Mesenchymal stem cell (in vitro differentiated cells and primary cell): ENCODE data around the gene KRT73.

Source experiments
- DNase-seq: peaks from one replicate; pipeline ENCODE4 v3.0.0-alpha.2; 2013
- H2AFZ ChIP-seq: one replicate; pipeline ENCODE4 v1.6.1; 2013; ENCODE audit warnings: low read depth, mild to moderate bottlenecking, control low read depth, inconsistent platforms, low read length, moderate library complexity
- H2AK5ac ChIP-seq: 2 replicates; pipeline ENCODE4 v1.6.1; 2013; ENCODE audit warnings: low read length, moderate library complexity, mild to moderate bottlenecking, inconsistent platforms; ENCODE audit not compliant: severe bottlenecking
- H2BK120ac ChIP-seq: one replicate; pipeline ENCODE4 v1.6.1; 2013; ENCODE audit warnings: low read depth, mild to moderate bottlenecking, inconsistent platforms, low read length, moderate library complexity
- H2BK12ac ChIP-seq, 2 experiments: one replicate each; pipeline ENCODE4 v1.6.1; 2013; ENCODE audit warnings: inconsistent platforms in 2 of 2, low read length in 2 of 2, mild to moderate bottlenecking in 2 of 2, moderate library complexity in 2 of 2, control low read depth in 1 of 2
- H2BK15ac ChIP-seq: one replicate; pipeline ENCODE4 v1.6.1; 2013; ENCODE audit warnings: mild to moderate bottlenecking, low read depth, inconsistent platforms; ENCODE audit not compliant: poor library complexity, severe bottlenecking
- H2BK5ac ChIP-seq: 2 replicates; pipeline ENCODE4 v1.6.1; 2013; ENCODE audit warnings: low read depth, mild to moderate bottlenecking, low read length, control low read depth, inconsistent platforms; ENCODE audit not compliant: poor library complexity, severe bottlenecking
- H3K14ac ChIP-seq, 2 experiments: one replicate each; pipeline ENCODE4 v1.6.1; 2013; ENCODE audit warnings: inconsistent platforms in 2 of 2, low read length in 2 of 2, control low read depth in 1 of 2, mild to moderate bottlenecking in 1 of 2, moderate library complexity in 1 of 2
- H3K18ac ChIP-seq, 2 experiments: one replicate each; pipeline ENCODE4 v1.6.1; 2013; ENCODE audit warnings: inconsistent platforms in 2 of 2, low read length in 2 of 2, control low read depth in 1 of 2, low read depth in 1 of 2, mild to moderate bottlenecking in 1 of 2
- H3K23ac ChIP-seq, 2 experiments: one replicate each; pipeline ENCODE4 v1.6.1; 2013; ENCODE audit warnings: inconsistent platforms in 2 of 2, low read length in 2 of 2, mild to moderate bottlenecking in 2 of 2, moderate library complexity in 2 of 2, control low read depth in 1 of 2
- H3K27ac ChIP-seq: 2 replicates; pipeline ENCODE4 v1.5.1; 2013; ENCODE audit warnings: mild to moderate bottlenecking, moderate library complexity, low read length, control low read depth, inconsistent platforms; ENCODE audit not compliant: poor library complexity, severe bottlenecking
- H3K27me3 ChIP-seq, 2 experiments: 2 replicates each; pipeline versions ENCODE4 v1.6.1 to v1.7.0; 2013; ENCODE audit warnings: low read length in 2 of 2, mild to moderate bottlenecking in 2 of 2, moderate library complexity in 2 of 2, control low read depth in 1 of 2, inconsistent platforms in 1 of 2; ENCODE audit not compliant: control insufficient read depth in 1 of 2, insufficient read depth in 1 of 2
- H3K36me3 ChIP-seq, 2 experiments: 2 replicates each; pipeline versions ENCODE4 v1.6.1 to v1.7.0; 2013; ENCODE audit warnings: low read length in 2 of 2, control low read depth in 1 of 2, inconsistent platforms in 1 of 2, low read depth in 1 of 2, mild to moderate bottlenecking in 1 of 2; ENCODE audit not compliant: insufficient read depth in 2 of 2, control insufficient read depth in 1 of 2
- H3K4ac ChIP-seq, 2 experiments: one replicate each; pipeline ENCODE4 v1.6.1; 2013; ENCODE audit warnings: inconsistent platforms in 2 of 2, low read length in 2 of 2, mild to moderate bottlenecking in 2 of 2, moderate library complexity in 2 of 2, control low read depth in 1 of 2, low read depth in 1 of 2
- H3K4me1 ChIP-seq: 2 replicates; pipeline ENCODE4 v1.6.1; 2013; ENCODE audit warnings: low read depth, low read length, control low read depth; ENCODE audit not compliant: control insufficient read depth, insufficient read depth
- H3K4me2 ChIP-seq: 2 replicates; pipeline ENCODE4 v1.6.1; 2013; ENCODE audit warnings: low read length, mild to moderate bottlenecking, inconsistent platforms; ENCODE audit not compliant: poor library complexity, severe bottlenecking
- H3K4me3 ChIP-seq, 2 experiments: 2 replicates each; pipeline versions ENCODE4 v1.5.1 to v1.7.0; 2013; ENCODE audit warnings: low read length in 2 of 2, mild to moderate bottlenecking in 2 of 2, control low read depth in 1 of 2, low read depth in 1 of 2; ENCODE audit not compliant: insufficient read depth in 1 of 2
- H3K79me1 ChIP-seq: replicated peaks from 2 replicates; pipeline ENCODE4 v1.6.1; 2013; ENCODE audit warnings: mild to moderate bottlenecking, control low read depth, low read length, inconsistent platforms; ENCODE audit not compliant: poor library complexity, severe bottlenecking
- H3K9ac ChIP-seq: 2 replicates; pipeline ENCODE4 v1.7.0; 2013; ENCODE audit warnings: mild to moderate bottlenecking, low read length, moderate library complexity
- H3K9me3 ChIP-seq: 2 replicates; pipeline ENCODE4 v1.7.0; 2013; ENCODE audit warnings: mild to moderate bottlenecking, low read length; ENCODE audit not compliant: control insufficient read depth
- H4K8ac ChIP-seq: one replicate; pipeline ENCODE4 v1.6.1; 2013; ENCODE audit warnings: inconsistent platforms, mild to moderate bottlenecking, low read length, moderate library complexity
- H4K91ac ChIP-seq: one replicate; pipeline ENCODE4 v1.6.1; 2013; ENCODE audit warnings: mild to moderate bottlenecking, low read length, inconsistent platforms
- WGBS: methylation state at CpG from one replicate; pipeline ENCODE4 v1.1.7; 2013; ENCODE audit warnings: mixed read lengths; 5-methylcytosine and 5-hydroxymethylcytosine counted together

The KRT73 gene

GRCh38 chr12:52570511-52570910 is 47.8 kb downstream of the KRT73 start:
- Histone ChIP-seq H3K4ac (no peak overlapping the region), H2BK120ac (no peak overlapping the region), H3K14ac (no peak overlapping the region), H4K91ac (no peak overlapping the region), H3K9ac (no peak overlapping the region), H3K9me3 (no peaks in the 10 kb centered on the region), H3K4me2 (no peak overlapping the region), H2AFZ (no peak overlapping the region), H3K27me3 (peaks cover 49 to 95% of the 10 kb centered on the region in 2 experiments), H3K36me3 (no peaks in the 10 kb centered on the region), H2BK12ac (no peak overlapping the region), H3K4me3 (no peak overlapping the region), H4K8ac (no peak overlapping the region), H3K23ac (no peak overlapping the region), H3K4me1 (no peaks in the 10 kb centered on the region), H3K79me1 (no peaks in the 10 kb centered on the region), H3K18ac (no peak overlapping the region), H2BK5ac (no peak overlapping the region), H3K27ac (no peak overlapping the region), H2AK5ac (no peak overlapping the region), H2BK15ac (no peak overlapping the region)
- 93% methylated on average over 10 of the region's 10 CpGs for WGBS
- no peak for DNase-seq

- H3K79me1 ChIP-seq = no peaks in the 10 kb centered on the region
- H2AFZ ChIP-seq = no peak overlapping the region
- no peaks in the 10 kb centered on the region for H3K4me1 ChIP-seq
- H2BK120ac ChIP-seq = no peak overlapping the region
- no peak overlapping the region for H3K4me3 ChIP-seq
- H4K8ac ChIP-seq = no peak overlapping the region
- no peak overlapping the region for H3K4me2 ChIP-seq
- H3K27me3 ChIP-seq = peaks cover 46 to 96% of the 10 kb centered on the region in 2 experiments
- H3K36me3 ChIP-seq = no peaks in the 10 kb centered on the region
- H2BK15ac ChIP-seq = no peak overlapping the region
- no peak overlapping the region for H3K4ac ChIP-seq
- no peak overlapping the region for H2BK5ac ChIP-seq
- no peak overlapping the region for H3K14ac ChIP-seq
- 85% methylated on average over 12 of the region's 12 CpGs for WGBS
- H3K18ac ChIP-seq = no peak overlapping the region
- no peak overlapping the region for H2AK5ac ChIP-seq
- H3K27ac ChIP-seq = no peak overlapping the region
- H4K91ac ChIP-seq = no peak overlapping the region
- no peaks in the 10 kb centered on the region for H3K9me3 ChIP-seq
- H3K9ac ChIP-seq = no peak overlapping the region
- H2BK12ac ChIP-seq = no peak overlapping the region
- H3K23ac ChIP-seq = no peak overlapping the region
- no peak for DNase-seq
Observed at GRCh38 chr12:52568111-52568510, 50.2 kb downstream of the KRT73 start.

DNA sequence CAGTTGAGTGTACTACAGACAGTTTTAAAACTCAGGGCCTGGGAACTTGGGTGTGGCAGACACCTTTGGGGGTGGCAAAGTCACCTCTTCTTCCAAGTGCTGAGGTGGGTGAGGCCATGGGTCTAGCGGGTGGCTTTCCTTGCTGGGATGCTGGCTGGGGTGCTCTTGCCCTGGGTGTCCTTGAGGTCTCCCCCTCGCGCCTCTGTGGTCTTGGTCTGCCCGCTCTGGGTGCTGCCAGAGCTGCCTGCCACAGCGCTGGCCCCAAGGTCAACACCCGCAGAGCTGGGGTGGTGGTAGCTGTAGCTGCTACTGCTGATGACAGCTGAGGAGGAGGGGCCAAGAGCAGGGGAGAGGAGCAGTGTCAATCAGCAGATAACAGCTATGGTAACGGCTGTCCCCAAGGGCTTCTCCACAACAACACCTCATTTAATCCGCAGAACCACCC is 51.5 kb downstream of the KRT73 start:
- H3K36me3 ChIP-seq = no peaks in the 10 kb centered on the region
- WGBS = 70% methylated on average over 8 of the region's 8 CpGs
- H3K18ac ChIP-seq = no peak overlapping the region
- H2BK15ac ChIP-seq = no peak overlapping the region
- peak overlapping the region; percentile 18 for H2AFZ ChIP-seq
- H2AK5ac ChIP-seq = no peak overlapping the region
- H3K4me3 ChIP-seq = no peak overlapping the region
- H3K14ac ChIP-seq = no peak overlapping the region
- no peak overlapping the region for H2BK120ac ChIP-seq
- H3K4me2 ChIP-seq = no peak overlapping the region
- H3K4ac ChIP-seq = no peak overlapping the region
- no peak overlapping the region for H3K9ac ChIP-seq
- H3K9me3 ChIP-seq = no peaks in the 10 kb centered on the region
- no peak for DNase-seq
- H3K23ac ChIP-seq = no peak overlapping the region
- no peaks in the 10 kb centered on the region for H3K79me1 ChIP-seq
- H3K27ac ChIP-seq = no peak overlapping the region
- H2BK12ac ChIP-seq = no peak overlapping the region
- peaks cover 39 to 95% of the 10 kb centered on the region in 2 experiments for H3K27me3 ChIP-seq
- H4K8ac ChIP-seq = no peak overlapping the region
- H3K4me1 ChIP-seq = no peaks in the 10 kb centered on the region
- no peak overlapping the region for H4K91ac ChIP-seq
- no peak overlapping the region for H2BK5ac ChIP-seq

DNA sequence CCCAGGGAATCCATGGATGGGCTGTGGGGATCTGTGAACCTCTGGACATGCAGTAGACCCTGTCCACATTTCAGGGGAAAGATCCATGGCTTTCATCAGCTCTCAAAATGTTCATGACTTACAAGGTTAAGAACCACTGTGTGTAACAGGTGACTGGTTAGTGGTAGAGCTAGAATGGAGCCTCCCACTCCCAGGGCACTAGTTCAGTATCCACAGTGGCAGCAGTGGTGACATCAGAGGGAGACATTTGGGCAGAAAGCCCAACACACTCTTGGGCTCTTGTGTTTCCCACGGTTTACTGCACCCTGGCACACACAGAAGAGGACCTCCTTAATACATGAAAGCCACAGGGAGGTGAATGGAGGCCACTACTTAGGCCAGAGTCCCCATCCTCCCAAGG is 53.8 kb downstream of the KRT73 start:
- H2AK5ac ChIP-seq = no peak overlapping the region
- no peak overlapping the region for H2BK15ac ChIP-seq
- DNase-seq = no peak
- no peak overlapping the region for H2BK5ac ChIP-seq
- H3K4me1 ChIP-seq = no peaks in the 10 kb centered on the region
- H3K27me3 ChIP-seq = peaks cover 31 to 93% of the 10 kb centered on the region in 2 experiments
- H2AFZ ChIP-seq = no peak overlapping the region
- H3K27ac ChIP-seq = no peak overlapping the region
- 75% methylated on average over 1 of the region's 1 CpG for WGBS
- H3K4me2 ChIP-seq = no peak overlapping the region
- H4K8ac ChIP-seq = no peak overlapping the region
- no peak overlapping the region for H3K23ac ChIP-seq
- no peak overlapping the region for H3K4ac ChIP-seq
- no peak overlapping the region for H3K14ac ChIP-seq
- no peak overlapping the region for H2BK120ac ChIP-seq
- no peak overlapping the region for H3K18ac ChIP-seq
- no peaks in the 10 kb centered on the region for H3K36me3 ChIP-seq
- no peaks in the 10 kb centered on the region for H3K9me3 ChIP-seq
- H2BK12ac ChIP-seq = no peak overlapping the region
- H3K4me3 ChIP-seq = no peak overlapping the region
- no peak overlapping the region for H3K9ac ChIP-seq
- H4K91ac ChIP-seq = no peak overlapping the region
- H3K79me1 ChIP-seq = no peaks in the 10 kb centered on the region
